Dedifferentiated amniotic fluid mesenchymal stem cell (primary cell): ENCODE measurements around the gene OR1J1.

Experiments
- DNase-seq: peaks from one replicate; pipeline ENCODE4 v3.0.0-alpha.2; 2016; ENCODE audit errors: extremely low spot score

OR1J1 gene

DNA sequence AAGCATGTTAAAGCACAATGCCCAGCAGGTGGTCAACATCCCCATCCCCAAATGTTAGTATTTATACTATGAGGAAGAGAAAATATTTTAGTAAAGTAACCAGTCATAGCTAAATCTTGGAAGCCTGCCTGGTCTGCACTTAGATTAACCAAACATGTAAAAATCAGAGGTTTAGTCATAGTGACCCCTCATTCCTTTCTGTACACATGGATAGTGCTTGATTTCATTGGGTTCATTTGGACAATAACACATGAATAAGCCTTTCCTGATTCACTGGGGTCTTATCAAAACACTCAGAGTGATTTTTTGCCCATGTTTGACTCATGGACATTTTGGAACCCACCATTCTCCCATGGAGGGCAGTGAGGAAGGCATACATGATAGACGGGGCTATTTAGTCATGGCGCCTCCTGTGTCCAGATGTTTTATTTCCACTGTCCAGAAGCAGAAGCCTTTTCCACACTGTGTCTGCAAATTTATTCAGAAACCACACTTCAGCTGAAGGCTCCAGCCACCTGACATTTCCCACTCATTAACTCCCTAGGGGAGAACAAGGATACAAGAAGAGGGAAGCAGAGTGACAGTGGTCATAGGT is 32.5 kb downstream of the OR1J1 start:
- DNase-seq: peak; percentile 59

GRCh38 chr9:122444041-122444733 is 33.5 kb downstream of the OR1J1 start:
- DNase-seq: peak; percentile 52

DNA sequence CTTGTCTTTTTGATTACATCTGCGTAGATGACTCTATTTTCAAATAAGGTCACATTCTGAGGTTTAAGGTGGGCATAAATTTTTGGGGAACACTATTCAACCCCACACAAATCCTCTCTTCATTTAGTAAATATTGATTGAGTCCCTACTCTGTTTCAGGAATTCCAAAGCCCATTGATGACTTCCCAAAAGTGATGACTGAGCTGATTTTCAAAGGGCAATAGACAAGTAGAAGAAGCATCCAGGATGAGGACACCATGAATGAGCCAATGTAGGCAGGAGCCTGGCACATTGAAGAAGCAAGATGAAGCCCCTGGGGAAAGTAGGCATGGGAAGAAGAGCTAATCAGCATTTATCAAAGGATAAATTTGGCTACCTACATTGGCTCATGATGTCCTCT is 35.2 kb downstream of the OR1J1 start:
- DNase-seq: no peak
